ENCODE data around the gene MOB3B.

The MOB3B gene

DNA sequence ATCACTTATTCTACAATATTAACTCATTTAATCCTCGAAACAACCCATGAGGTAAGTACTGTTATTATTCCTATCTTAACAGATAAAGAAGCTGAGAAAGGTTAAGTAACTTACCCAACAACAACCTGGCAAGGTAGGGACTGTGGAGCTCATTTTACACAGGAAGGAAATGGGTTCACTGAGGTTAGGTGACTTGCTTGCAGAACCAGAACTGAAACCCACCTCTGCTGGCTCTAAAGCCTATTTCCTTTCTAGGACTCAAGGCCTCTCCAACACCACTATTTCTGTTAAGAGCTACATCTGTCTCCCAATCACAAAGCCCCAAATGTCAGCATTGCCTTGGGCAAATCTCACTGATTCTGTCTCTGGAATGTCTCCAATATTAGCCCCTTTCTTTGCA lies 44.5 kb downstream of the MOB3B start:
- Histone ChIP-seq H3K9ac (ENCODE audit: low read length in 5 of 5) (no peak overlapping the region), H3K27me3 (ENCODE audit: control insufficient read depth in 5 of 5, insufficient read depth in 4 of 5, low read length in 5 of 5) (no peaks in the 10 kb centered on the region), H3K4me3 (ENCODE audit: low read depth in 1 of 5, low read length in 5 of 5) (no peak overlapping the region), H3K36me3 (ENCODE audit: control insufficient read depth in 5 of 5, insufficient read depth in 5 of 5, low read length in 5 of 5) (no peaks in the 10 kb centered on the region), H3K9me3 (ENCODE audit: control insufficient read depth in 5 of 5, low read length in 5 of 5) (no peaks in the 10 kb centered on the region), H3K27ac (ENCODE audit: low read depth, low read length) (no peak overlapping the region), H3K4me1 (ENCODE audit: control insufficient read depth in 5 of 5, insufficient read depth in 5 of 5, low read length in 5 of 5) (no peaks in the 10 kb centered on the region)

DNA sequence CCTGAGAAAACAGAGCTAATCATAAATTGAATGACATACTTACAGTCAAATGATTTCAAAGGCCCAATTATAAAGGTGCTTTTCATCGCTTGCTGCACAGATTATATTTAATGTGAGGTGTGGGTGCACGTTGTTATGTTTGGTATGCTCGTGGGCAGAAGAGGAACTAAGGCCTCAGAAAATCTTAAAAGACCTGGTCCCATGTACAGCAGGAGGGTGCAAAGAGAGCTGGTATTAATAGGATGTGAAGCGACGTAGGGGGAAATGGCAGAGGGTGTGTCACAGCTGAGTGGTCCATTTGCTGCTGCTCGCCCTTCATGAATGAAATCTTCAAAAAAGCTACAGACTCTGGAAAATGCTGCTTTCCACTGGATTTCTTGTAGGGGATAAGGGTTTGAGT lies 46.0 kb downstream of the MOB3B start:
- H3K9me3 ChIP-seq (ENCODE audit: control insufficient read depth in 5 of 5, low read length in 5 of 5) = peaks cover 0 to 8% (median 4%) of the 10 kb centered on the region in 5 donors
- H3K4me1 ChIP-seq (ENCODE audit: control insufficient read depth in 5 of 5, insufficient read depth in 5 of 5, low read length in 5 of 5) = no peaks in the 10 kb centered on the region
- no peaks in the 10 kb centered on the region for H3K36me3 ChIP-seq (ENCODE audit: control insufficient read depth in 5 of 5, insufficient read depth in 5 of 5, low read length in 5 of 5)
- no peak overlapping the region for H3K27ac ChIP-seq (ENCODE audit: low read depth, low read length)
- H3K4me3 ChIP-seq (ENCODE audit: low read depth in 1 of 5, low read length in 5 of 5) = no peak overlapping the region
- no peaks in the 10 kb centered on the region for H3K27me3 ChIP-seq (ENCODE audit: control insufficient read depth in 5 of 5, insufficient read depth in 4 of 5, low read length in 5 of 5)
- no peak overlapping the region for H3K9ac ChIP-seq (ENCODE audit: low read length in 5 of 5)

DNA sequence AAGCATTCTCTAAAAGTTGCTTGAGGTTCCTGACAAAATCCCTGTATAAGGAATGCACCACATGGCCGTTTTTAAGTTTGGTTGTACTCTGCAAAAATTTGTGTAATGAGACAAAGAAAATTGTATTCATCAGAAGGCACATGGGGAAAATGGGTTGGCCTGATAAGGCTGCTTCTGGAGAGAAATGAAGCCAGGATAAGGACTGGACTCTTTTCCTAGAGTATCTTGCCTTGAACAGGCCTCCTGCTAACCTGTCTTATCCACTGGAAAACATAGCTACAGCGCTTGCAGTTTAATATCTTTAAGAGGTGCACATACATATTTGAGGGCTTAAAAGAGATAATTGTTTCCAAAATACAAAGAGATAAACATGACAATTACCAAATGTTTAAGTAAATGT lies 46.9 kb downstream of the MOB3B start:
- H3K36me3 ChIP-seq (ENCODE audit: control insufficient read depth in 5 of 5, insufficient read depth in 5 of 5, low read length in 5 of 5) = no peaks in the 10 kb centered on the region
- no peak overlapping the region for H3K9ac ChIP-seq (ENCODE audit: low read length in 5 of 5)
- H3K27me3 ChIP-seq (ENCODE audit: control insufficient read depth in 5 of 5, insufficient read depth in 4 of 5, low read length in 5 of 5) = no peaks in the 10 kb centered on the region
- H3K9me3 ChIP-seq (ENCODE audit: control insufficient read depth in 5 of 5, low read length in 5 of 5) = peaks cover 0 to 11% (median 5%) of the 10 kb centered on the region in 5 donors
- H3K4me1 ChIP-seq (ENCODE audit: control insufficient read depth in 5 of 5, insufficient read depth in 5 of 5, low read length in 5 of 5) = no peaks in the 10 kb centered on the region
- no peak overlapping the region for H3K27ac ChIP-seq (ENCODE audit: low read depth, low read length)
- no peak overlapping the region for H3K4me3 ChIP-seq (ENCODE audit: low read depth in 1 of 5, low read length in 5 of 5)

DNA sequence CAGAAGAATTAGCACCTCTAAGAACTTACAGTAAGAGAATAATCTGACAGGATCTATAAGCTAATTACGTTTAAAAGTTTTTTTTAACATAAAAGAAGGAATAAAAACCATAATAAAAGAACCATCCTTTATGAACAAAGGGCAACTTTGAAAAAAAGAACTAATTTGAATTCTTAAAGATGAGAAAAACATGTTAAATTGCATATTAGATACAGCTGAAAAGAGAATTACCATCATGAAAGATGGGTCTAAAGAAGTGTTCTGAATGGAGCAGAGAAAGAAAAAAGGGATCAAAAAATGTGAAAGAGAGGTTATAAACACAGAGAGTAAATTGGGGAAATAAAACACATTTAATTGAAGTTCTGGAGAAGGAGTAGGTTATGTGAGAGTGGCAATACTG lies 51.3 kb downstream of the MOB3B start:
- Histone ChIP-seq H3K4me1 (ENCODE audit: control insufficient read depth in 5 of 5, insufficient read depth in 5 of 5, low read length in 5 of 5) (peaks cover 2 to 6% (median 5%) of the 10 kb centered on the region in 5 donors), H3K27me3 (ENCODE audit: control insufficient read depth in 5 of 5, insufficient read depth in 4 of 5, low read length in 5 of 5) (no peaks in the 10 kb centered on the region), H3K9ac (ENCODE audit: low read length in 5 of 5) (no peak overlapping the region), H3K36me3 (ENCODE audit: control insufficient read depth in 5 of 5, insufficient read depth in 5 of 5, low read length in 5 of 5) (no peaks in the 10 kb centered on the region), H3K4me3 (ENCODE audit: low read depth in 1 of 5, low read length in 5 of 5) (no peak overlapping the region), H3K9me3 (ENCODE audit: control insufficient read depth in 5 of 5, low read length in 5 of 5) (peaks cover 0 to 11% (median 5%) of the 10 kb centered on the region in 5 donors), H3K27ac (ENCODE audit: low read depth, low read length) (no peak overlapping the region)

DNA sequence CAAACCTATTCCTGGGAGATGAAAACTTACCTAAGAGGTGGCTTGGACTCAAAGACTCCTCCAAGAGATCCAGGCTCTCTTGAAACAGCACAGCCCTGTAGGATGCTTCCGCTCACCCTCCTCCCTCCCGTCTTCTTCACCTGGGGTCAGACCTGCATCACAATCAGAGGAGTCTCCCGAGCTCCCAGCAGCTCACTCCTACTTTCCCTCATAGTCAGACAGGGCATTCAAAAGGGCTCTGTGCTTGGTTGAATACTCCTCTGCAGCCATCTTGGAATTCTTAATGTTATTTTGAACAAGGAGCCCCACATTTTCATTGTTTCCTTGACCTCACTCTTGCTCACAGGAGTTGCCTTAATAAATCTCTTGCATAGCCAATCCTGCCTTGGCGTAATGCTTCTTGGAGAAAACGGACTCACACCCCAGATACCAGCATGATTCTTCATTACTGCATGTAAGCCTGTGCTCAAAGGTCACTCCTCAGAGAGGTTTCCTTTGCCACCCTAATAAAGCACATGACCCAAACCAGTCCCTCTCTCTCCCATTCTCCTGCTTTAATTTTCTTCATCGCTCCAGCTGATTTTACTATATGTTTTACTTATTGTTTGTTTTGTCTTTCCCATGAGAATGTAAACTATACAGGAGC lies 52.6 kb downstream of the MOB3B start:
- Histone ChIP-seq H3K27ac (ENCODE audit: low read depth, low read length) (no peak overlapping the region), H3K9ac (ENCODE audit: low read length in 5 of 5) (no peak overlapping the region), H3K4me3 (ENCODE audit: low read depth in 1 of 5, low read length in 5 of 5) (no peak overlapping the region), H3K9me3 (ENCODE audit: control insufficient read depth in 5 of 5, low read length in 5 of 5) (peaks cover 0 to 11% (median 5%) of the 10 kb centered on the region in 5 donors), H3K36me3 (ENCODE audit: control insufficient read depth in 5 of 5, insufficient read depth in 5 of 5, low read length in 5 of 5) (no peaks in the 10 kb centered on the region), H3K4me1 (ENCODE audit: control insufficient read depth in 5 of 5, insufficient read depth in 5 of 5, low read length in 5 of 5) (peaks cover 3 to 19% (median 14%) of the 10 kb centered on the region in 5 donors), H3K27me3 (ENCODE audit: control insufficient read depth in 5 of 5, insufficient read depth in 4 of 5, low read length in 5 of 5) (no peaks in the 10 kb centered on the region)

DNA sequence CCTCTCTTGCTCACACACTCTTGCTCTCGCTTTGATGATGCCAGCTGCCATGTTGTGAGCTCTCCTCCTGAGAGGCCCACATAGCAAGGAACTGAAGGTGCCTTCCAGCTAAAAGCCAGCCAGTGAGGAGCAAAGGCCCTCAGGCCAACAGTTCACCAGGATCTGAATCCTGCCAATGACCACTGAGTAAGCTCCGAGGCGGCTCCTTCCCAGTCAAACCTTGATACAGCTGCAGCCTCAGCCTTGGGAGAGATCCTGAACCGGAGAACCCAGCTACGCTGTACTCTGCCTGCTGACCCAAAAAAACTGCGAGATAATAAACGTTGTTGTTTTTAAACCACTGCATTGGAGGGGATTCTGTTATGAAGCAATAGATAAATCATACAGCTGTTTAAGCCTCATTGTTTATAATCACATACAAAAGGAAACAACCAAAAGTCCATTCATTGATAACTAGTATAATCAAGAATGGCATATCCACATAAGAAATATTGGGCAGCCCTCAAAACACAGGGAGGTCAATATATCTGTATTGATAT lies 54.5 kb downstream of the MOB3B start:
- H3K4me3 ChIP-seq (ENCODE audit: low read depth in 1 of 5, low read length in 5 of 5) = no peak overlapping the region
- no peak overlapping the region for H3K27ac ChIP-seq (ENCODE audit: low read depth, low read length)
- H3K4me1 ChIP-seq (ENCODE audit: control insufficient read depth in 5 of 5, insufficient read depth in 5 of 5, low read length in 5 of 5) = peaks cover 5 to 30% (median 26%) of the 10 kb centered on the region in 5 donors

DNA sequence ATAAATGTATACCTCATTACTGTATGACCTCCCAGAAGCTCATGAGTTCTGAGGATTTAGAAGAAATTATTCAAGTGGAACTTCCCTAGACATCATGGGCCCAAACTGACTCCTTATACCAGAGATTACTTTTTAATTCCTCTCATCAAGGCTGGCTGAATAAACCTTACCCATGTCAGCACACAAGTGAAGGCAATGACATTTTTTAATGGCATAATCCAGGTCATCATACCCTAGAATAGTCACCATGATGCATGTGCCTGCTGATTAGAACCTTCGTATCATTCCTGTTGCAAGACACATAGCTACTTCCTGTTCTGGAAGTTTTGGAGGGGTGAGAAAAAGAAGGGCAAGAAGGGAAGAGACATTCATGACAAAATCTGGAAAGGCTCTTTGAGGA lies 55.3 kb downstream of the MOB3B start:
- no peak overlapping the region for H3K4me3 ChIP-seq (ENCODE audit: low read depth in 1 of 5, low read length in 5 of 5)
- peak overlapping the region; percentile 8 for H3K27ac ChIP-seq (ENCODE audit: low read depth, low read length)
- H3K9me3 ChIP-seq (ENCODE audit: control insufficient read depth in 5 of 5, low read length in 5 of 5) = peaks cover 0 to 9% (median 5%) of the 10 kb centered on the region in 5 donors
- peaks cover 5 to 30% (median 26%) of the 10 kb centered on the region in 5 donors for H3K4me1 ChIP-seq (ENCODE audit: control insufficient read depth in 5 of 5, insufficient read depth in 5 of 5, low read length in 5 of 5)
- no peak overlapping the region for H3K9ac ChIP-seq (ENCODE audit: low read length in 5 of 5)
- H3K27me3 ChIP-seq (ENCODE audit: control insufficient read depth in 5 of 5, insufficient read depth in 4 of 5, low read length in 5 of 5) = no peaks in the 10 kb centered on the region
- no peaks in the 10 kb centered on the region for H3K36me3 ChIP-seq (ENCODE audit: control insufficient read depth in 5 of 5, insufficient read depth in 5 of 5, low read length in 5 of 5)

More for the DNA sequence above, 54.5 kb downstream of the MOB3B start:
- Histone ChIP-seq H3K9me3 (ENCODE audit: control insufficient read depth in 5 of 5, low read length in 5 of 5) (peaks cover 0 to 11% (median 5%) of the 10 kb centered on the region in 5 donors), H3K36me3 (ENCODE audit: control insufficient read depth in 5 of 5, insufficient read depth in 5 of 5, low read length in 5 of 5) (no peaks in the 10 kb centered on the region), H3K9ac (ENCODE audit: low read length in 5 of 5) (no peak overlapping the region), H3K27me3 (ENCODE audit: control insufficient read depth in 5 of 5, insufficient read depth in 4 of 5, low read length in 5 of 5) (no peaks in the 10 kb centered on the region)

DNA sequence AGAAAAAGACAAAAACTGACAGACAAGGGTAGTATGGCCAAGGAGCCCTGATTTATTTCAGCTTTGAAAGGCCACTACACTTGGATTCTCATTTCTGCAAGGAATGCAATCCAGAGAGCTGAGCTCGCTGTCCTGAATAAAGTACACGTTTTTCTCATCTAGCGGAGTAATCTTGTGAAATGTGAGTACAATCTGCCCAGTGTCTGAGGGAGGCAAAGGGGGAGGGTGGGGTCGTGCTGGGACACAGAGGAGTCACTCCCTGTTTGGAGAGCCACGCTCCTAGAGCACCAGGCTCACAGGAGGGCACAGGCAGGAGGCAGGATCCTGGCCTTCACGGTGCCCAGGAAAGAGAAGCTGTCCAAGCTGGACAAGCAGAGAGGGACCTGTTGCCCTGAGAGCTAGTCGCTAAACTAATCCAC lies 56.5 kb downstream of the MOB3B start:
- H3K27ac ChIP-seq (ENCODE audit: low read depth, low read length) = peak overlapping the region; percentile 68
- H3K36me3 ChIP-seq (ENCODE audit: control insufficient read depth in 5 of 5, insufficient read depth in 5 of 5, low read length in 5 of 5) = no peaks in the 10 kb centered on the region
- peaks cover 0 to under 1% (median 0%) of the 10 kb centered on the region in 5 donors for H3K9me3 ChIP-seq (ENCODE audit: control insufficient read depth in 5 of 5, low read length in 5 of 5)
- H3K27me3 ChIP-seq (ENCODE audit: control insufficient read depth in 5 of 5, insufficient read depth in 4 of 5, low read length in 5 of 5) = no peaks in the 10 kb centered on the region
- peak overlapping the region in 1 of 5 donors; percentile 7 for H3K4me3 ChIP-seq (ENCODE audit: low read depth in 1 of 5, low read length in 5 of 5)
- peaks cover 5 to 30% (median 26%) of the 10 kb centered on the region in 5 donors for H3K4me1 ChIP-seq (ENCODE audit: control insufficient read depth in 5 of 5, insufficient read depth in 5 of 5, low read length in 5 of 5)
- peak overlapping the region in 2 of 5 donors; percentile 13 to 20 for H3K9ac ChIP-seq (ENCODE audit: low read length in 5 of 5)

DNA sequence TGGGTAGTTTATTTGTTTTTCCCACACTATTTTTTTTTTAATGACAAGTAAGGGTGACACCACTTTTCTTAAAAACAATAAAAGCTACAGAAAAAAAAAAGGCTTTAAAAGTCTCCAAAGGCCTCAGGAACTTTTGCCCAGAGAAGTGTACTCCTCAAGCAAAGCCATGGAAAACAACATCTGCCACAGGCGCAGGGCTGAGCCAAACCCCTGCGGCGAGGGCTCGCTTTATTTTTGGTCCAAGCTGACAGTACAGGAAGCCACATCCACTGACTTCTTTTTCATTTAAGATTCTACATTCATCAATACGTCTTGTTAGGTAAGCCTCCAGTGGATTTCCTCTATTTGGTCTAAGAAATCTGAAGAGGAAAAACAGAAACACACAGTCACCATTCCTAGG lies 57.4 kb downstream of the MOB3B start:
- Histone ChIP-seq H3K9me3 (ENCODE audit: control insufficient read depth in 5 of 5, low read length in 5 of 5) (no peaks in the 10 kb centered on the region), H3K27me3 (ENCODE audit: control insufficient read depth in 5 of 5, insufficient read depth in 4 of 5, low read length in 5 of 5) (no peaks in the 10 kb centered on the region), H3K36me3 (ENCODE audit: control insufficient read depth in 5 of 5, insufficient read depth in 5 of 5, low read length in 5 of 5) (no peaks in the 10 kb centered on the region), H3K4me1 (ENCODE audit: control insufficient read depth in 5 of 5, insufficient read depth in 5 of 5, low read length in 5 of 5) (peaks cover 5 to 30% (median 26%) of the 10 kb centered on the region in 5 donors), H3K9ac (ENCODE audit: low read length in 5 of 5) (no peak overlapping the region), H3K4me3 (ENCODE audit: low read depth in 1 of 5, low read length in 5 of 5) (no peak overlapping the region), H3K27ac (ENCODE audit: low read depth, low read length) (peak overlapping the region; percentile 68)

DNA sequence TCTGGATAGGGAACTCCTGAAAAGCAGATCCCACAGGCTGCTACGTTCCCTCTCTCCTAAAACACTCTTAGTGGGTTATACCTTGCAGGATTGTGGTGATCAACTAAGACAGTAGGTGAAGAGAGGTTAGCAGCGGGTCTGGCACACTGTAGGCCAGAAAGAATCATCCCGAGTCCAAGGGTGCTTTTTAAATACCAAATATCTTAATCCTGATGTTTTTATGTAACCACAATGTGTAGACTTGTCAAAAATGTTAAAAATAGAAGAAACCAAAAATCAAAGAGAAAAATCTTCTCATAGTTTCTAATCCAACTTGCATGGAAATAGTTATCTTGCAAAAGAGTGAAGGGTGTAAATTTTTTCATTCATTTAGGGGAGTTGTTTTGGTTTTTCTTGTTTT lies 57.8 kb downstream of the MOB3B start:
- H3K4me3 ChIP-seq (ENCODE audit: low read depth in 1 of 5, low read length in 5 of 5) = no peak overlapping the region
- H3K9ac ChIP-seq (ENCODE audit: low read length in 5 of 5) = no peak overlapping the region
- no peaks in the 10 kb centered on the region for H3K9me3 ChIP-seq (ENCODE audit: control insufficient read depth in 5 of 5, low read length in 5 of 5)
- H3K36me3 ChIP-seq (ENCODE audit: control insufficient read depth in 5 of 5, insufficient read depth in 5 of 5, low read length in 5 of 5) = no peaks in the 10 kb centered on the region
- peaks cover 5 to 30% (median 26%) of the 10 kb centered on the region in 5 donors for H3K4me1 ChIP-seq (ENCODE audit: control insufficient read depth in 5 of 5, insufficient read depth in 5 of 5, low read length in 5 of 5)
- peak overlapping the region; percentile 68 for H3K27ac ChIP-seq (ENCODE audit: low read depth, low read length)
- no peaks in the 10 kb centered on the region for H3K27me3 ChIP-seq (ENCODE audit: control insufficient read depth in 5 of 5, insufficient read depth in 4 of 5, low read length in 5 of 5)
